ENCODE results near the gene JCHAIN.

DNA sequence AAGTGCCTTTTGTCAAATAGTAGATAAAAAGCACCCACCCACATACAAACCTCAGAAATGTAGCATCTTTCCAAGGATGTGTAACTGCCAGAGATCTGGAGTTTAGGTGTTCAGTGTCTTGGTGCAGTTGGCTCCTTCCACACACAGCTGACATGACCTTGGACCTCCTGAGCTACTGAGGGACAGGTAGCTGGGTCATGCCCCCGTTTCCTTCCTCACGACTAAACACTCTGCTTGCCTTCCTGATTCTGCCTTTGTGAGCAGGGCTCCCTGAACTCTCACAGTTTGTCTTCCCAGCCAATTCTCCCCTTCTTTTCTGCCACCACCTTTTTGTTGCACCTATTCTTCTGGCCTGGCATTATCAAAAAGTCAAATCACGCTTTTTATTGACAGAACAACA, 45.3 kb upstream of the JCHAIN start:
- no peak for TF ChIP-seq POLR2A (IDR thresholded peaks at IDR 0.05; ENCODE audit: control extremely low read depth in 1 of 2, low read depth in 2 of 2, low read length in 2 of 2)
- TF ChIP-seq, protein P1, sequence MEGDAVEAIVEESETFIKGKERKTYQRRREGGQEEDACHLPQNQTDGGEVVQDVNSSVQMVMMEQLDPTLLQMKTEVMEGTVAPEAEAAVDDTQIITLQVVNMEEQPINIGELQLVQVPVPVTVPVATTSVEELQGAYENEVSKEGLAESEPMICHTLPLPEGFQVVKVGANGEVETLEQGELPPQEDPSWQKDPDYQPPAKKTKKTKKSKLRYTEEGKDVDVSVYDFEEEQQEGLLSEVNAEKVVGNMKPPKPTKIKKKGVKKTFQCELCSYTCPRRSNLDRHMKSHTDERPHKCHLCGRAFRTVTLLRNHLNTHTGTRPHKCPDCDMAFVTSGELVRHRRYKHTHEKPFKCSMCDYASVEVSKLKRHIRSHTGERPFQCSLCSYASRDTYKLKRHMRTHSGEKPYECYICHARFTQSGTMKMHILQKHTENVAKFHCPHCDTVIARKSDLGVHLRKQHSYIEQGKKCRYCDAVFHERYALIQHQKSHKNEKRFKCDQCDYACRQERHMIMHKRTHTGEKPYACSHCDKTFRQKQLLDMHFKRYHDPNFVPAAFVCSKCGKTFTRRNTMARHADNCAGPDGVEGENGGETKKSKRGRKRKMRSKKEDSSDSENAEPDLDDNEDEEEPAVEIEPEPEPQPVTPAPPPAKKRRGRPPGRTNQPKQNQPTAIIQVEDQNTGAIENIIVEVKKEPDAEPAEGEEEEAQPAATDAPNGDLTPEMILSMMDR (IDR thresholded peaks at IDR 0.05; ENCODE audit: control extremely low read depth in 1 of 3, insufficient read depth in 1 of 3, low read depth in 1 of 3, low read length in 3 of 3): no peak
- TF ChIP-seq TAF1 (IDR thresholded peaks at IDR 0.05; ENCODE audit: low read depth, low read length): no peak
- no peak for TF ChIP-seq EZH2 (IDR thresholded peaks at IDR 0.05; ENCODE audit: low read depth, low read length, severe bottlenecking)
- TF ChIP-seq CHD1 (IDR thresholded peaks at IDR 0.05; ENCODE audit: low read depth, low read length): no peak
- no peak for TF ChIP-seq POLR2AphosphoS5 (IDR thresholded peaks at IDR 0.05; ENCODE audit: low read depth, low read length)
- no peak for TF ChIP-seq CEBPB (IDR thresholded peaks at IDR 0.05; ENCODE audit: low read depth, low read length)
- TF ChIP-seq SIRT6 (IDR thresholded peaks at IDR 0.05; ENCODE audit: low read length): no peak

All from H1 (cell line).